ENCODE results near the gene SLC25A39. TPM values are rescaled to one million over a fixed set of nuclear protein-coding genes. Genes with fewer than 3 reads are reported as not detected.

Gene SLC25A39
- polyA plus RNA-seq, 1 of the 3 experiments (the other 2 are of a cell fraction): 131 TPM

DNA sequence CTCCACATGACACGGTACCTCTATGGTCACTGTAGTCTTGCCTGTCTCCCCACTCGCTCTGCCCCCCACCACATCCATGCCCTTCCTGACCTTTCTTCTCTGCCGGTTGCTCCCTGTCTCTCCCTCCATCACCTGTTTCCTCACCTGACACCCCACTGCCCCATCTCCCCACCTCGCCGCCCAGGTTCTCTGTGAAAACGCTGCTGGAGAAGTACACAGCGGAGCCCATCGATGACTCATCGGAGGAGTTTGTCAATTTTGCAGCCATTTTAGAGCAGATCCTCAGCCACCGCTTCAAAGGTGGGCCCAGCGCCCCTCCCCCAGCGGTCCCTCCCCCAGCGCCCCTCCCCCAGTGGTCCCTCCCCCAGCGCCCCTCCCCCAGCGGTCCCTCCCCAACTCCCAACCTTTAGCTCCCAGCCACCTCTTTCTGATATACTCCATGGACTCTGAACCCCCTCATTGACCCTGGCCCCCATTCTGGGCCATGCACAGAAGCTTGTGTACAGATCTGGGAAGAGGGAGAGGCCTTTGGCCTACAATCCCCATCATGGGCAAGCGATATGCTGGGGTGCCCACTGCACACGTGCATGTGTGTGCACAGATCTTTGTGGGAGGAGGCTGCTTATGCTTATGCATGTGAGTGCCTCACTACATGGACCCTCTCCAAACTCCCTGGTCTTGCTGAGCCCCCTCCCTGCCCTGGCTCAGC lies 12.1 kb downstream of the SLC25A39 start:
- no peak overlapping the region for H2AFZ ChIP-seq (ENCODE audit: low read depth)
- no peaks in the 10 kb centered on the region for H3F3A ChIP-seq (replicated peaks; ENCODE audit: insufficient read depth)
- H3K4me2 ChIP-seq: no peak overlapping the region
- H3K27ac ChIP-seq (ENCODE audit: low read depth in 2 of 2, low read length in 1 of 2): no peak overlapping the region
- H3K36me3 ChIP-seq (replicated peaks in 1 of 2; ENCODE audit: control insufficient read depth in 1 of 2, insufficient read depth in 2 of 2, low read length in 1 of 2): no peaks in the 10 kb centered on the region
- WGBS (ENCODE audit: low lambda C conversion rate): 67% methylated on average over 16 of the region's 17 CpGs
- H3K9me3 ChIP-seq: no peaks in the 10 kb centered on the region
- peaks cover 0 to 25% of the 10 kb centered on the region in 2 experiments; a peak in 1 of 4 replicates for H3K4me1 ChIP-seq (ENCODE audit: control insufficient read depth in 1 of 2, insufficient read depth in 2 of 2, low read depth in 1 of 2, low read length in 1 of 2)
- no peaks in the 10 kb centered on the region for H3K9me2 ChIP-seq
- no peaks in the 10 kb centered on the region for H3K79me2 ChIP-seq (ENCODE audit: insufficient read depth)
- H4K20me1 ChIP-seq (ENCODE audit: insufficient read depth): no peaks in the 10 kb centered on the region
- POLR2A ChIA-PET: no interaction called here
- no peak for TF ChIP-seq SIN3A (IDR thresholded peaks at IDR 0.05; ENCODE audit: borderline replicate concordance, low read depth, low read length)
- no peak for TF ChIP-seq MEF2A (IDR thresholded peaks at IDR 0.05; ENCODE audit: borderline replicate concordance, low read depth)
- TF ChIP-seq EZH2phosphoT487 (IDR thresholded peaks at IDR 0.05; ENCODE audit: borderline replicate concordance, low read depth): no peak
- TF ChIP-seq NFIC (IDR thresholded peaks at IDR 0.05; ENCODE audit: borderline replicate concordance): no peak
- no peak for TF ChIP-seq RFX5 (IDR thresholded peaks at IDR 0.05; ENCODE audit: low read length)
- no peak for TF ChIP-seq MXI1 (IDR thresholded peaks at IDR 0.05; ENCODE audit: low read depth, low read length)
- TF ChIP-seq SMC3 (IDR thresholded peaks at IDR 0.05; ENCODE audit: low read depth, low read length): no peak
- no peak for TF ChIP-seq FOSL2 (IDR thresholded peaks at IDR 0.05; ENCODE audit: borderline replicate concordance, low read depth)
- TF ChIP-seq, protein P1, sequence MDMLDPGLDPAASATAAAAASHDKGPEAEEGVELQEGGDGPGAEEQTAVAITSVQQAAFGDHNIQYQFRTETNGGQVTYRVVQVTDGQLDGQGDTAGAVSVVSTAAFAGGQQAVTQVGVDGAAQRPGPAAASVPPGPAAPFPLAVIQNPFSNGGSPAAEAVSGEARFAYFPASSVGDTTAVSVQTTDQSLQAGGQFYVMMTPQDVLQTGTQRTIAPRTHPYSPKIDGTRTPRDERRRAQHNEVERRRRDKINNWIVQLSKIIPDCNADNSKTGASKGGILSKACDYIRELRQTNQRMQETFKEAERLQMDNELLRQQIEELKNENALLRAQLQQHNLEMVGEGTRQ (IDR thresholded peaks at IDR 0.05; ENCODE audit: borderline replicate concordance, low read depth, low read length): no peak
- no peak for TF ChIP-seq YY1 (IDR thresholded peaks at IDR 0.05; ENCODE audit: low read depth)
- TF ChIP-seq JUND (IDR thresholded peaks at IDR 0.05): no peak
- peak; percentile 23 for DNase-seq
- H3K27me3 ChIP-seq (ENCODE audit: insufficient read depth): no peaks in the 10 kb centered on the region
- no peak overlapping the region for H3K9ac ChIP-seq
- CTCF ChIA-PET: interaction anchor here (1.0 kb wide), 1 partner anchor 19 kb away, joined by 3 read pairs; no protein-coding TSS in a partner anchor
- H3K4me3 ChIP-seq (ENCODE audit: low read depth in 2 of 2, low read length in 1 of 2): no peak overlapping the region

DNA sequence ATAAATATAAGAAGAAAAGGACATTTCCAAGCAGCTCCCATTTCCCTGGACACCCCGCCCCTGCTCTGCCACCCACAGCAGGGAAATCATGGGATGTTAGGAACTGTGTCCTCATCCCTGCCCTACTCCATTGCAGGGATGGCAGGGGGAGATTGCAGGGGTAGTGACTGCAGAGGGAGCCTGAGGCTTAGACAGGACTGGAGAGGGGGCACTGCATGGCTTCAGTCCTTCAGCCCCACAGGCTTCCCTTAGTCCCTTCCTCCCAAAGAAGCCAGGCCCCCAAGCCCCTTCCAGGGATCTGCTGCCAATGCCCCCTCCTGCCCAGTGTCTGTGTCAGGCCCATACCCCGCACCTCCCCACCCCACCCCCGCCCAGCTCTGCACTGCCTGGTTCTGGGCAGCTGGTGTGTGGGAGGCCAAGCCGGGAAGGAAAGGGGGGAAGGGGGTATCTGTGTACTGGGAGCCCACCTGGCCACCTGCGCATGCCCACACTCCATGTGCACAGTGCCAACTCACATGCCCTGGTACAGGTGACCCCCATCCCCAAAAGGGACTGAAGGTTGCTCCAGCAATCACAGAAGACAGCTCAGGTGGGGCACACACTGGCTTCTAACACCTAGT lies 13.0 kb downstream of the SLC25A39 start:
- POLR2A ChIA-PET: interaction anchor here (4.4 kb wide), 1 partner anchor 8 kb away, joined by 34 read pairs; no protein-coding TSS in a partner anchor
- no peak overlapping the region for H2AFZ ChIP-seq (ENCODE audit: low read depth)
- peaks cover 0 to 31% of the 10 kb centered on the region in 2 experiments; a peak in 1 of 4 replicates for H3K4me1 ChIP-seq (ENCODE audit: control insufficient read depth in 1 of 2, insufficient read depth in 2 of 2, low read depth in 1 of 2, low read length in 1 of 2)
- no peak for TF ChIP-seq CHD2 (IDR thresholded peaks at IDR 0.05; ENCODE audit: low read length, partially characterized antibody)
- no peak for TF ChIP-seq RXRA (IDR thresholded peaks at IDR 0.05; ENCODE audit: borderline replicate concordance, low read depth)
- TF ChIP-seq, protein P2, sequence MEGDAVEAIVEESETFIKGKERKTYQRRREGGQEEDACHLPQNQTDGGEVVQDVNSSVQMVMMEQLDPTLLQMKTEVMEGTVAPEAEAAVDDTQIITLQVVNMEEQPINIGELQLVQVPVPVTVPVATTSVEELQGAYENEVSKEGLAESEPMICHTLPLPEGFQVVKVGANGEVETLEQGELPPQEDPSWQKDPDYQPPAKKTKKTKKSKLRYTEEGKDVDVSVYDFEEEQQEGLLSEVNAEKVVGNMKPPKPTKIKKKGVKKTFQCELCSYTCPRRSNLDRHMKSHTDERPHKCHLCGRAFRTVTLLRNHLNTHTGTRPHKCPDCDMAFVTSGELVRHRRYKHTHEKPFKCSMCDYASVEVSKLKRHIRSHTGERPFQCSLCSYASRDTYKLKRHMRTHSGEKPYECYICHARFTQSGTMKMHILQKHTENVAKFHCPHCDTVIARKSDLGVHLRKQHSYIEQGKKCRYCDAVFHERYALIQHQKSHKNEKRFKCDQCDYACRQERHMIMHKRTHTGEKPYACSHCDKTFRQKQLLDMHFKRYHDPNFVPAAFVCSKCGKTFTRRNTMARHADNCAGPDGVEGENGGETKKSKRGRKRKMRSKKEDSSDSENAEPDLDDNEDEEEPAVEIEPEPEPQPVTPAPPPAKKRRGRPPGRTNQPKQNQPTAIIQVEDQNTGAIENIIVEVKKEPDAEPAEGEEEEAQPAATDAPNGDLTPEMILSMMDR (IDR thresholded peaks at IDR 0.05): no peak
- TF ChIP-seq POLR2AphosphoS5 (IDR thresholded peaks at IDR 0.05; ENCODE audit: low read depth, low read length): no peak
- TF ChIP-seq, protein P3, sequence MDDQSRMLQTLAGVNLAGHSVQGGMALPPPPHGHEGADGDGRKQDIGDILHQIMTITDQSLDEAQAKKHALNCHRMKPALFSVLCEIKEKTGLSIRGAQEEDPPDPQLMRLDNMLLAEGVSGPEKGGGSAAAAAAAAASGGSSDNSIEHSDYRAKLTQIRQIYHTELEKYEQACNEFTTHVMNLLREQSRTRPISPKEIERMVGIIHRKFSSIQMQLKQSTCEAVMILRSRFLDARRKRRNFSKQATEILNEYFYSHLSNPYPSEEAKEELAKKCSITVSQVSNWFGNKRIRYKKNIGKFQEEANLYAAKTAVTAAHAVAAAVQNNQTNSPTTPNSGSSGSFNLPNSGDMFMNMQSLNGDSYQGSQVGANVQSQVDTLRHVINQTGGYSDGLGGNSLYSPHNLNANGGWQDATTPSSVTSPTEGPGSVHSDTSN (IDR thresholded peaks at IDR 0.05): no peak
- TF ChIP-seq NRF1 (IDR thresholded peaks at IDR 0.05; ENCODE audit: low read depth, low read length): no peak
- TF ChIP-seq EZH2phosphoT487 (IDR thresholded peaks at IDR 0.05; ENCODE audit: borderline replicate concordance, low read depth): no peak
- TF ChIP-seq EP300 (IDR thresholded peaks at IDR 0.05; ENCODE audit: borderline replicate concordance in 1 of 2, low read depth in 1 of 2, low read length in 1 of 2): no peak
- CTCF ChIA-PET: interaction anchor here (1.0 to 5.7 kb wide), 3 partner anchors 20 to 102 kb away, joined by 3 to 37 read pairs (median 7); partner anchors contain the start of gene UBTF
- no peak for DNase-seq
- H3K36me3 ChIP-seq (replicated peaks in 1 of 2; ENCODE audit: control insufficient read depth in 1 of 2, insufficient read depth in 2 of 2, low read length in 1 of 2): no peaks in the 10 kb centered on the region
- no peaks in the 10 kb centered on the region for H3K79me2 ChIP-seq (ENCODE audit: insufficient read depth)
- no peak overlapping the region for H3K4me2 ChIP-seq
- H3K9me3 ChIP-seq: no peaks in the 10 kb centered on the region
- 47% methylated on average over 4 of the region's 5 CpGs for WGBS (ENCODE audit: low lambda C conversion rate)
- no peak overlapping the region for H3K9ac ChIP-seq
- no peak overlapping the region for H3K4me3 ChIP-seq (ENCODE audit: low read depth in 2 of 2, low read length in 1 of 2)
- no peaks in the 10 kb centered on the region for H3K27me3 ChIP-seq (ENCODE audit: insufficient read depth)
- no peaks in the 10 kb centered on the region for H4K20me1 ChIP-seq (ENCODE audit: insufficient read depth)
- H3K27ac ChIP-seq (ENCODE audit: low read depth in 2 of 2, low read length in 1 of 2): no peak overlapping the region
- H3F3A ChIP-seq (replicated peaks; ENCODE audit: insufficient read depth): no peaks in the 10 kb centered on the region
- H3K9me2 ChIP-seq: no peaks in the 10 kb centered on the region

Measured in SK-N-SH (cell line).